ENCODE results near the gene POLD3. TPM values are rescaled to one million over a fixed set of nuclear protein-coding genes. Genes with fewer than 3 reads are reported as not detected.

POLD3 gene
- total RNA-seq, 1 donor from 2014 or later = 7.8 TPM

GRCh38 chr11:74680703-74681531 lies 88.5 kb downstream of the POLD3 start:
- intact Hi-C loops (cut with DNase I) = no loop called here
- ATAC-seq (no peak), DNase-seq (ENCODE audit: missing footprints) (no peak)

GRCh38 chr11:74681686-74682651 lies 89.6 kb downstream of the POLD3 start:
- intact Hi-C loops (cut with DNase I) = no loop called here
- ATAC-seq (peak; percentile 58), DNase-seq (ENCODE audit: missing footprints) (no peak)

- intact Hi-C loops (cut with DNase I) = no loop called here
- ATAC-seq (no peak), DNase-seq (ENCODE audit: missing footprints) (no peak)
Observed at GRCh38 chr11:74682731-74683278, 90.4 kb downstream of the POLD3 start.

GRCh38 chr11:74683279-74683871 lies 91.0 kb downstream of the POLD3 start:
- no peak for DNase-seq (ENCODE audit: missing footprints)
- ATAC-seq = peak; percentile 39
- intact Hi-C loops (cut with DNase I) = no loop called here

- intact Hi-C loops (cut with DNase I) = no loop called here
- ATAC-seq (no peak), DNase-seq (ENCODE audit: missing footprints) (no peak)
Observed at GRCh38 chr11:74683941-74684481, 91.6 kb downstream of the POLD3 start.

GRCh38 chr11:74684661-74685060 lies 92.3 kb downstream of the POLD3 start:
- intact Hi-C loops (cut with DNase I) = no loop called here
- DNase-seq (ENCODE audit: missing footprints) (no peak), ATAC-seq (no peak)

- intact Hi-C loops (cut with DNase I) = no loop called here
- DNase-seq (ENCODE audit: missing footprints) (no peak), ATAC-seq (no peak)
Observed at GRCh38 chr11:74685338-74685737, 93.0 kb downstream of the POLD3 start.

- intact Hi-C loops (cut with DNase I) = no loop called here
- ATAC-seq = no peak
- no peak for DNase-seq (ENCODE audit: missing footprints)
Observed at GRCh38 chr11:74685905-74686304, 93.5 kb downstream of the POLD3 start.

- ATAC-seq (no peak), DNase-seq (ENCODE audit: missing footprints) (no peak)
- intact Hi-C loops (cut with DNase I) = no loop called here
Observed at GRCh38 chr11:74686792-74687191, 94.4 kb downstream of the POLD3 start.

GRCh38 chr11:74687237-74688023 lies 95.0 kb downstream of the POLD3 start:
- DNase-seq (ENCODE audit: missing footprints) (no peak), ATAC-seq (peak; percentile 13)
- intact Hi-C loops (cut with DNase I) = no loop called here

- ATAC-seq = no peak
- no peak for DNase-seq (ENCODE audit: missing footprints)
- intact Hi-C loops (cut with DNase I) = no loop called here
Observed at GRCh38 chr11:74689666-74690065, 97.3 kb downstream of the POLD3 start.

- ATAC-seq (no peak), DNase-seq (ENCODE audit: missing footprints) (no peak)
- intact Hi-C loops (cut with DNase I) = no loop called here
Observed at GRCh38 chr11:74691755-74692154, 99.4 kb downstream of the POLD3 start.

Other genes starting within 250 kb of the POLD3 start
- 2.1 TPM for gene PGM2L1, start 194.1 kb upstream of the POLD3 start, total RNA-seq
- gene KCNE3, start 125.0 kb upstream of the POLD3 start, total RNA-seq = 2.9 TPM
- gene LIPT2, start 98.9 kb upstream of the POLD3 start, total RNA-seq = 0.49 TPM
- 34.3 TPM for gene CHRDL2, start 138.8 kb downstream of the POLD3 start, total RNA-seq
- gene RNF169, start 156.3 kb downstream of the POLD3 start, total RNA-seq = 10.4 TPM